Stimulated activated CD4-positive, alpha-beta T cell treated with anti-CD3 and anti-CD28 coated beads, Interleukin-12 subunit alpha, Interleukin-12 subunit beta, amount 100 ng/mL, for 4 hours (primary cell): ENCODE measurements around the gene BLOC1S5.
"Not testable (repeated sequence)": the region's sequence is repeated elsewhere in the genome, so short reads cannot be mapped to it uniquely, and the experiment has no call there.

Source experiments
- DNase-seq: peaks from one replicate; pipeline ENCODE4 v3.0.0-alpha.2; 2020

Gene BLOC1S5

DNA sequence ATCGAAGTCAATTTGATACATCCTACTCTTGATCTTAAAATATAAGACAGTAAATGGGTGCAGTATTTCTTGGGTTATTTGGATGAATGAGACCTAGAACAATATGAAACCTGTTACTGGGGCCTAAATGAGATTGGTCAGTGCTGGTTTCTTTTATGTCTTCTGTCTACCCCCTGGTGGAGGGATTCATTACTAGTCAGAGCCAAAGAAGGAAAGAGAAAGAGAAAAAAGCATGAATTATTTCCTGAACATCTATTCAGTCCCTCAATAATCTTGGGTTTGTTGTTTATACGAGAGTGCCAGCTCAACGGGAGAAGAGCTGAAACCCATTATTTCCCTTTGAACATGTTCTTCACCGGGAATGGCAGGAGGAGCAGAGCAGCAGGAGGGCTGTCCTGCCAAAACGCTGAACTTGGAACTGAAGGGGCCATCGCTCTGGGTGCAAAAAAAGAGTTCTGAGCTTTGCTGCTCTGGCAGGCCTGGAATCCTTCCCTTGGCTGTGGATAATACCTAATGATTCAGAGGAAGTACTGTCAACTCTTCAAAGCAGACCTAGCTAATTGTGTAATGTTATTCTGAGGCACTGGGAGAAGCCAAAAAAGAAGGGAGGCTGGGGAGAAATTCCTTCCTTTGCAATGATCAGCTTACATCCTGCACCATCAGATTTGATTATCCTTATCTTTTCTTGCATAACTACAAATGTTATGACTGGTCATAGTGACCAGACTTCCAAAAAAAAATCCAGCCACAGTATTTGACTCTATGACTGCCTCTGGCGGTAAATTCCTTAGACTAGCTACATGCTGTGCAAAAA is 72.0 kb downstream of the BLOC1S5 start:
- DNase-seq = no peak

DNA sequence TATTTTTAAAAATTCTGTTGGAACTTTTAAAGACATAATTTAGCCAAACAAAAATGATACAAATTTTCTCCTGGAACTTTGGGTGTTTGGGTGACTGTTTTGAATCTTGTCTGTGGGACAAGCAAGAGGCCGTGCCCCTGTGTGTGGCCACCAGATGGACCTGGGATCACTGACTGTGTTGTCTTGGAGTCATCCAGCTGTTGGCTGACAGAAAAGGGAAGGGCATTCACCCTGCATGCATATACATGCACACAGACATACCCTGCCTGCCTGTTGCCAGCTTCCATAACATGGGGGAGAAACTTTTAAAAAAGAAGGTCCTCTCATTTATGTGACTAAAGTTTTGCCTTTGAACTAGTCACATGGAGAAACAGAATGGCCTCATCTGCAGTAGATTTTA is 72.7 kb downstream of the BLOC1S5 start:
- no peak for DNase-seq

DNA sequence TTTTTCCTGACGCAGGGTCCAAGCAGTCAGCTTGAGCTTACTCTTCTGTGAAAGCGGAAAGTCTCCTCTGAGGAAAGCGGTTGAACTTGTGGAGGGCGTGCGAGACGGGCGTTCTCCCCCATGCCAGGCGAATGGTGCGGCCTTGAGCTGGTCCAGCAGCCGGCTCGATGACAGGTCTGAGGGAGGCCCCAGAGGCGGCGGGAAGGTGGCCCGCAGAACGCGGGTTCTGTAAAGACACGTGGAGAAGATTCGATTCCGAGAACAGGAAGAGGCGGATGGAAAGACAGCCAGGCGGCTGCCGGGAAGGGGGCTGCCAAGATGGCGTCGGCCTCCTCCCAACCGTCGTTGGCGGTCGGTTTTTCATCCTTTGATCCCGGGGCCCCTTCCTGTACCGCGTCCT is 78.0 kb downstream of the BLOC1S5 start:
- DNase-seq = no peak

DNA sequence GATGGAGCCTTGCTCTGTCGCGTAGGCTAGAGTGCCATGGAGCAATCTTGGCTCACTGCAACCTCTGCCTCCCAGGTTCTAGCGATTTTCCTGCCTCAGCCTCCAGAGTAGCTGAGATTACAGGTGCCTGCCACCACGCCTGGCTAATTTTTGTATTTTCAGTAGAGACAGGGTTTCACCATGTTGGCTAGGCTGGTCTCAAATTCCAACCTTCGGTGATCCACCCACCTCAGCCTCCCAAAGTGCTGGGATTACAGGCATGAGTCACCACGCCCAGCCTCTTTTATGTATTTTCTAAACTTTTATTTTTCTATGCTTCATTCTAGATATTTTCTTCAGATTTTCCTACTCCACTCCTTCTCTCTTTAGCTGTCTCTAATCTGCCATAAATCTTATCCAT is 80.2 kb downstream of the BLOC1S5 start:
- DNase-seq = not testable (repeated sequence)

DNA sequence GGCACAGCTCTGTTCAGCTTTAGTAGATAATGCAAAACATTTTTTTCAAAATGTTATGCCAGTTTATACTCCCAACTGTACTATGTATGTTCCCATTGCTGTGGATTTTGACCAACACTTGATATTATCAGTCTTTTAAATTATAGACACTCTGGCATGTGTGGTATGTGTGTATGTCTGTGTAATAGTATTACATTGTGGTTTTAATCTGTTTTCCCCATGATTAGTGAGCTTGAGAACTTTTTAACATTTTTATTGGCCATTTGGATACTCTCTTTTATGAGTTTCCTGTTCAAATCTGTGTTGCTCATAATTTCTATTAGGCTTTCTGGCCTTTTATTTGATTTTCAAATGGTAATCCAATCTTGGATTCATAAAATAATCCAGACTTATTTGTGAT is 84.4 kb downstream of the BLOC1S5 start:
- DNase-seq = no peak

DNA sequence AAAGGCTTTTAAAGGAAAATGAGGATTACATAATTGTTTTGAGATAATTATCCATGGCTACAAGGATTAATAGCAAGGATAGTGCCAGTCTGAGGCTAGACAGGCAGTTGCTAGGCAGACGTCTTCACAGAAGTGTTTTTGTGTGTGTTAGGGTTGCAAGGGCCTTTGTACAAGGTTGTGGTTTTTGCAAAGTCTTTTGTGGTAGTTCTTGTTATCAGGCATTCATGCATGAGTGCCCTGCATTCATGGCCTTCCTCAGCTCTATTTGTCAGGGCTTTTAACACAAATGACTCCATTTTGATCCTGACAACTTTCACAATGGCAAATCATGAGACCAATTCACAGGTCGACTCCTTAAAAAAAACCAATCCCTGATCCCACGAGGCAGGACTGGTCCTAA is 85.5 kb downstream of the BLOC1S5 start:
- no peak for DNase-seq

DNA sequence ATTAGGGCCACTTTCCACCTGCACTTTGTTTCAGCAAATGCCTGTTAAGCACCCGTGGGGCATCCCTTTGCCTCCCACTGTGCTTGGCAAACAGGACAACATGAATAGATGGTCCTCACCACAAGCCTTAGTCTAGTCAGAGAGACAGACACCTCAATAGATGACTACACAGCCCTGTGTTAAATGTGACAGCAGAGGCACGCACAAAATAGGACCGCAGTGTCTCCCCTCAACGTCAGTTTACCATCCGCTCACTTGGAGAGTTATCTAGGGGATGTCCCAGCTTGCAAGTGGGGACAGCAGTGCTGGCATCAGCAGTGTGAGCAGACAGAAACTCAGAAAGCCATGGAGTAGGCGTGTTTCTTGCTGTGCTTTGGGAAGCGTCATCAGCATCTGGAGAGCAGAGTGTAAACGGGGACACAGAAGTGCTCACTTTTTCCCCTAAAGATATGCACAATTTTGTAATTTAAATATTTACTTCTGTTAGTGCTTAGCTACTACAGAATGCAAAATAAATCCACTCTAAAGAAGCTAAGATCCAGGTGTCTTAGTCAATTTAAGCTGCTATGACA is 87.6 kb downstream of the BLOC1S5 start:
- DNase-seq = no peak

DNA sequence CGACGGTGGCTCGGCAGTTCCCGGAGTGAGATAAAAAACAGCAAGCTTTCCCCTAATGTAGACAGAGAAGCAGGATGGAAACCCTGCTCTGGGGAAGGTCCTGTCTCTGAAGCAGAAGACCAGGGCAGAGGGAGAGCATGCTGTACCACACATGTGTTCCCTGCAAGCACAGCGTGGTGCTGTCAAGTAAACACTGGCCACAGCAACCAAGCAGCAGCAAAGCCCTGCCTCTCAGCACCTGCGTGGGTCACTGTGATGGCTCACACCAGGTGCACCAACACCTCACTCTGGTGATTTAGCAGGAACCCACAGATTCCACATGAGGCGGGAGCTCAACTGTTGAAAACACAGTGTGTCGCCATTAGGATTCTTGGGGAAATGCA is 88.4 kb downstream of the BLOC1S5 start:
- DNase-seq = no peak

DNA sequence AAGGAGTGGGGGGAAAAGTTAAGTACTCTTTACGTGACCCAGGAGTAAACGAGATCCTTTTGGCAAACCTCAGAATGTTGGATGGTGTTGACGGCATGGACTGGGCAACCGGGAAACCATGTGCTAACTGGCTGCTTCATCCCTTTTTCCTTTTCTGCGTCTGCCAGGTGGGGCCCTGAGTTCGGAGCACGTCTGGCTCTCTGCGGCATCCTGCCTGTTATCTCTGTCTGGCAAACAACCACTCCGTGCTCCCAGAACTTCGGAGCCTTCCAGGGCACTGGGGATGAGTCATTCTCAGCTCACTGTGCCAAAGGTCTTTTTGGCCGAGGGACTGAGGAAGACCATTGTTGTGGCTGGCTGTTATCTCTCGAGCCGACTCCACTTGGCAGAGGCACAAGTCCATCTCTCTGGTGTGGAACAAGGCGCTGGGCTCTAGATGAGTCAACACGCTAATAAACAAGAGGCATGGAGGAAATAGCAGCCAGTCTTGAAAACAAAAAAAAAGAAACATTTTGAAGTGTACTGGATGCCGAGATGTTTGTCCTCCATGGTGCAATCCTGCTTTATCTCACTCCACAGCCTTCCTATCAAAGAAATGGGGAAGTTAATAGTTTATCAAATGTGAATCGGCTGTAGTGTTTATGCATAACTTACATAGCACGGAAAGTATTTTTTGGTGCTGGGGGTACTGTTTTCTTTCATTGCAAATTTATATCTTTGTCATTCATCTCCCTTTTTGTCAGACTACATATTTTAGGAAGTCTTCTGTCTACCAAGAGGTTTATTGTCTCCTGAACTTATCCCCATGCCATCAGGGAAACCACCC is 89.0 kb downstream of the BLOC1S5 start:
- no peak for DNase-seq

DNA sequence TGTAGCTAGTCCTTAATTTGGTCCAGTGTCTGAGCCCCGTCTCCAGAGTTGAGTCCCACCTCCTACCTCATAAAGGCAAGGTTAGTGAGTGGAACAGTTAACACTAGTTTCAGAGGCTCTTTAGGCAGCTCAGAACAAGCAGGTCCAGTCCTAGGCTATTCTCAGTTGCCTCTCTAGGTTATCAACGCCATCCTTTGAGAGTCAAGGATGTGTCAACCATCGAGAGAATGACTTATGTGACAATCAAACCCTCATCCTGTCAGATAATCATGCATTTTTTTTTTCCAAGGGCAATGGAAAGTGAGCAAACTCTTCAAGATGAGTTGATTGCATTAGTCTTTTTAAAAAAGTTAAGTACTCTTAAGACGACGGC is 89.6 kb downstream of the BLOC1S5 start:
- no peak for DNase-seq

DNA sequence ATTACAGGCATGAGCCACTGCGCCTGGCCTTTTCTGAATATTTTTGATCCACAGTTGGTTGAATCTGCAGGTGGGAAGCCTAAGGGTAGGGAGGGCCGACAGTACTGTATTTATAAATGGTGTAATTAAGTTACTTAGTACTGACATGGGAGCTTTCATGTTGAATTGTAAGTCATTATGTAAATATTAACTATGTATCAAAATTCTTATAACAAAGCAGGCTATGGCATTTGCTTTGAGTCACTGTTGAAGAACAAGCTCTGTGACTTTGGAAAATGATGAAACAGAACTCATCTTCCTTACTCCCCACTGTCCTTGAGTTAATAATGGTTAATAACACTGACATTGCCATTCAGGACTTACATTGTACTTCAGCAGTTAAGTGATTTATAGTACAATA is 90.6 kb downstream of the BLOC1S5 start:
- no peak for DNase-seq

DNA sequence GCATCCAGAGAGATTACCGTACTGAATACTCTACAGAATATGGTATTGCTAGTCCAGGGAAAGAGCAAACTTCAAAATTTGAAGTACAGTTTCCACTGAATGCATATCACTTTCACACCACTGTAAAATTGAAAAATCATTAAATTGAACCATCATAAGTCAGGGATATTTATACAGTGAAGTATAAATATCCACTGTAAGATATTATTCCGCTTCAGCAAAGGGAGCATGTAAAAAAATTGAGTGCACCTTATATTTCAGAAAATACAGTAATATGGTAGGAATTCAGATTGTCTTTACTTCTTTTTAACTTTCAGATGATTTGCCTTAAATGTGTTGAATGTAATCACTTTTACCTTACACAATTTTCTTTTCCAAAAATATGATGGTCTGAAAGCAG is 92.7 kb downstream of the BLOC1S5 start:
- no peak for DNase-seq

DNA sequence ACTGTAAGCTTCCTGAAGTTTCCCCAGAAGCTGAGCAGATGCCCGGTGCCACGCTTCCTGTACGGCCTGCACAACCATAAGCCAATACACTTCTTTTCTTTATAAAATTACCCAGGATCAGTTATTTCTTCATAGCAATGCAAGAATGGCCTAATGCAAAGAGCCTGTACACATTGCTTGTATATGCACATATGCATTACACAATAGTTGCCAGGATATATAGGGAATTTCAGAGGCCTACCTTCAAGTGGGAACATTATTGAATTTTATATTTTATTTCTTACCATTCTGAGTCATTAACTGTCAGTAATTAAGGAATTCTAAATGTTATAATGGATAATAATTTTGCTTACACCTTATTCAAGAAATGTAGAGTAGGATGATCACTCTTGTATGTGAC is 93.6 kb downstream of the BLOC1S5 start:
- no peak for DNase-seq
